ENCODE data around the gene SLC4A4. TPM values are rescaled to one million over a fixed set of nuclear protein-coding genes. Genes with fewer than 3 reads are reported as not detected.
A peak's percentile ranks its signal among the peaks of the same experiment; 100 is the strongest.

The SLC4A4 gene
- total RNA-seq, 1 donor: 13.0 TPM

DNA sequence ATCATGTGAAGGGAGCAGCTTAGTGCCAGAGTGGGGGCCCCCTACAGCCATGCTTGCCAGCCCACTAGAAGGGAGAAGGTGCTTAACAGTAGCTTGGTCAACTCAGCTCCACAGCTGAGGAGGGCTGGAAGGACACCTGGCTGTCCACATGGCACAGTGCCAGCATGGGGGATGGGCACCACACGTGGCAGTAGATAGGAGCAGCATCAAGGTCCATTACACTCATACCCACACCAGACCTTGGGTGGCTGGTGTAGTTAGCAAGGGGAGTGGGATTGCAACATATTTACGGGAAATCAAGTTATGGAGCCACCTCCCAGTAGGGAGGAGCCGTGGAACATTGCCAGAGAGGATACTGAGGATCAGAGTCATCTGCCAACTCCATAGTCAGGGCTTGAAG lies 37.9 kb upstream of the SLC4A4 start:
- Histone ChIP-seq H3K4me1 (ENCODE audit: insufficient read depth, low read length) (peaks cover 42% of the 10 kb centered on the region), H3K4me2 (ENCODE audit: insufficient read depth, low read length) (no peak overlapping the region), H2AFZ (ENCODE audit: low read length) (no peak overlapping the region), H3K27me3 (ENCODE audit: insufficient read depth, low read length) (no peaks in the 10 kb centered on the region), H3K79me2 (ENCODE audit: insufficient read depth, low read length) (peaks cover 39% of the 10 kb centered on the region), H3K9me3 (ENCODE audit: low read depth, low read length) (no peaks in the 10 kb centered on the region), H3K4me3 (ENCODE audit: insufficient read depth, low read length) (no peak overlapping the region), H4K20me1 (ENCODE audit: insufficient read depth, low read length) (peaks cover 3% of the 10 kb centered on the region), H3K27ac (ENCODE audit: low read depth, low read length) (no peak overlapping the region), H3K36me3 (ENCODE audit: insufficient read depth, low read length) (no peaks in the 10 kb centered on the region)
- DNase-seq (ENCODE audit: insufficient read length, low spot score, missing footprints): no peak
- TF ChIP-seq, protein P1, sequence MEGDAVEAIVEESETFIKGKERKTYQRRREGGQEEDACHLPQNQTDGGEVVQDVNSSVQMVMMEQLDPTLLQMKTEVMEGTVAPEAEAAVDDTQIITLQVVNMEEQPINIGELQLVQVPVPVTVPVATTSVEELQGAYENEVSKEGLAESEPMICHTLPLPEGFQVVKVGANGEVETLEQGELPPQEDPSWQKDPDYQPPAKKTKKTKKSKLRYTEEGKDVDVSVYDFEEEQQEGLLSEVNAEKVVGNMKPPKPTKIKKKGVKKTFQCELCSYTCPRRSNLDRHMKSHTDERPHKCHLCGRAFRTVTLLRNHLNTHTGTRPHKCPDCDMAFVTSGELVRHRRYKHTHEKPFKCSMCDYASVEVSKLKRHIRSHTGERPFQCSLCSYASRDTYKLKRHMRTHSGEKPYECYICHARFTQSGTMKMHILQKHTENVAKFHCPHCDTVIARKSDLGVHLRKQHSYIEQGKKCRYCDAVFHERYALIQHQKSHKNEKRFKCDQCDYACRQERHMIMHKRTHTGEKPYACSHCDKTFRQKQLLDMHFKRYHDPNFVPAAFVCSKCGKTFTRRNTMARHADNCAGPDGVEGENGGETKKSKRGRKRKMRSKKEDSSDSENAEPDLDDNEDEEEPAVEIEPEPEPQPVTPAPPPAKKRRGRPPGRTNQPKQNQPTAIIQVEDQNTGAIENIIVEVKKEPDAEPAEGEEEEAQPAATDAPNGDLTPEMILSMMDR (IDR thresholded peaks at IDR 0.05; ENCODE audit: extremely low read depth, low read depth, low read length): no peak

DNA sequence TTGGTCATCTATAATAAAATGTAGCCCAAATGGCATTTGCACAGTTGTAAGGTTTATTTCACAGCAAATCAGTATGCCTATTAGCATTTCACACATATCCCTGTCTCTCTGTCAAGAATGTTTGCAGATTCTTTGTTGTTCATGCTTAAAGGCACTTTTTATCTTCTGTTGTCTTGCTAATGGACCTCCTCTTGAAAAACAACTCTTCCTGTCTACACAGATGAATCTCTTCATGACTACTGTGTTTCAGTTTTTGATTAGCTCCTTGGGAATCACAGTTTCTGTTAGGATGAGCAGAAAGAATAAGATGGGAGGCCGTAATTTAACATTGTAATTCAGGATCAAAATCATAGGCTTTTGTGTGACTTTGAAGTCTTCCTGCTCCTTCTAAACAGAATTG lies 35.5 kb upstream of the SLC4A4 start:
- no peak for DNase-seq (ENCODE audit: insufficient read length, low spot score, missing footprints)
- Histone ChIP-seq H3K9me3 (ENCODE audit: low read depth, low read length) (no peaks in the 10 kb centered on the region), H3K27me3 (ENCODE audit: insufficient read depth, low read length) (no peaks in the 10 kb centered on the region), H3K79me2 (ENCODE audit: insufficient read depth, low read length) (peaks cover 47% of the 10 kb centered on the region), H3K27ac (ENCODE audit: low read depth, low read length) (peak overlapping the region; percentile 45), H3K4me2 (ENCODE audit: insufficient read depth, low read length) (no peak overlapping the region), H2AFZ (ENCODE audit: low read length) (no peak overlapping the region), H3K4me3 (ENCODE audit: insufficient read depth, low read length) (no peak overlapping the region), H3K4me1 (ENCODE audit: insufficient read depth, low read length) (peaks cover 34% of the 10 kb centered on the region), H3K36me3 (ENCODE audit: insufficient read depth, low read length) (no peaks in the 10 kb centered on the region), H4K20me1 (ENCODE audit: insufficient read depth, low read length) (peaks cover 7% of the 10 kb centered on the region)
- TF ChIP-seq, protein P1 (IDR thresholded peaks at IDR 0.05; ENCODE audit: extremely low read depth, low read depth, low read length): no peak

DNA sequence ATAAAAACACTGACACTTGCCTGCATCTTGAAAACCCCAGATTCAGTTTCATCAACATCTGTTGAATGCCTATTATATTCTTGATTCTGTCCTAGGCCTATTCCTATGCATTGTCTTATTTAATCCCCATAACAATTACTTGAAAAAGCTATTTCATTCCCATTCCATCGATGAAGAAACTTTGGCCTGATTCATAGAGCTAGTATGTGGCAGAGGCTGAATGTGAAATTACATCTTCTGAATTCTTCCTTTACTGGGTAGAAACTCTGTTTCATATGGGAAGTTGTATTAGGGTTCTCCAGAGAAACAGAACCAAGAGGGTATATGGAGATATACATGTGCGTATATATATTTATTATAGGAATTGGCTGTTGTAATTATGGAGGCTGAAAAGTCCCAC lies 35.0 kb upstream of the SLC4A4 start:
- Histone ChIP-seq H2AFZ (ENCODE audit: low read length) (no peak overlapping the region), H4K20me1 (ENCODE audit: insufficient read depth, low read length) (peaks cover 7% of the 10 kb centered on the region), H3K9me3 (ENCODE audit: low read depth, low read length) (no peaks in the 10 kb centered on the region), H3K4me3 (ENCODE audit: insufficient read depth, low read length) (no peak overlapping the region), H3K27me3 (ENCODE audit: insufficient read depth, low read length) (no peaks in the 10 kb centered on the region), H3K79me2 (ENCODE audit: insufficient read depth, low read length) (peaks cover 46% of the 10 kb centered on the region), H3K4me2 (ENCODE audit: insufficient read depth, low read length) (peak overlapping the region; percentile 1), H3K27ac (ENCODE audit: low read depth, low read length) (peak overlapping the region; percentile 53), H3K36me3 (ENCODE audit: insufficient read depth, low read length) (no peaks in the 10 kb centered on the region), H3K4me1 (ENCODE audit: insufficient read depth, low read length) (peaks cover 33% of the 10 kb centered on the region)
- no peak for DNase-seq (ENCODE audit: insufficient read length, low spot score, missing footprints)
- TF ChIP-seq, protein P1 (IDR thresholded peaks at IDR 0.05; ENCODE audit: extremely low read depth, low read depth, low read length): no peak

DNA sequence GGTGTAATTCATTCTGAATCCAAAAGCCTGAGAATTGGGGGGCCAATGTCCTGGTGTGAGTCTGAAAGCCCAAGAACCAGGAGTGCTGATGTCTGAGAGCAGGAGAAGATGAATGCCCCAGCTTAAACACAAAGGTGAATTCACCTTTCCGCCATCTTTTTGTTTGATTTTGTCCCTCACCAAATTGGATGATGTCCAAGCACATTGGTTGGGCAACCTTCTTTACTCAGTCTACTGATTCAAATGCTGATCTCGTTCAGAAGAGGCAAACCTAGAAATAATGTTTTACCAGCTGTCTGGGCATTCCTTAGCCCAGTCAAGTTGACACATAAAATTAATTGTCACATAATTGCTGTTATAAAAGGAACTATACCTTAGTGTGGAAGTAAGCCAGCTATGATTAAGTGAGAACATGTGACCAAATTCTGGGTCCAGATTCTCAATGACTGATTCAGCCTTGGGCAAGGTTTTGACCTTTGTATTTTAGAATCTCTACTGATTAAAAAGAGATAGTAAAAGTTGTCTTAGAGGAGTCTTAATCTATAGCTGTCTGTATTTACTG lies 34.5 kb upstream of the SLC4A4 start:
- no peak for DNase-seq (ENCODE audit: insufficient read length, low spot score, missing footprints)
- TF ChIP-seq, protein P1 (IDR thresholded peaks at IDR 0.05; ENCODE audit: extremely low read depth, low read depth, low read length): no peak
- H3K27ac ChIP-seq (ENCODE audit: low read depth, low read length): peak overlapping the region; percentile 53

More for the DNA sequence above, 34.5 kb upstream of the SLC4A4 start:
- Histone ChIP-seq H3K4me1 (ENCODE audit: insufficient read depth, low read length) (peaks cover 28% of the 10 kb centered on the region), H3K27me3 (ENCODE audit: insufficient read depth, low read length) (no peaks in the 10 kb centered on the region), H3K4me3 (ENCODE audit: insufficient read depth, low read length) (no peak overlapping the region), H2AFZ (ENCODE audit: low read length) (no peak overlapping the region), H3K36me3 (ENCODE audit: insufficient read depth, low read length) (no peaks in the 10 kb centered on the region), H3K79me2 (ENCODE audit: insufficient read depth, low read length) (peaks cover 41% of the 10 kb centered on the region), H4K20me1 (ENCODE audit: insufficient read depth, low read length) (peaks cover 4% of the 10 kb centered on the region), H3K9me3 (ENCODE audit: low read depth, low read length) (no peaks in the 10 kb centered on the region), H3K4me2 (ENCODE audit: insufficient read depth, low read length) (peak overlapping the region; percentile 1)
